Measurements from ENCODE around the gene CCL4L2.
"Not testable (repeated sequence)": the region's sequence is repeated elsewhere in the genome, so short reads cannot be mapped to it uniquely, and the experiment has no call there.

The CCL4L2 gene

GRCh38 chr17:36210439-36211211 lies at the start of gene CCL4L2:
CCL4L2 (plus strand) TSS chr17:36211063.
- DNase-seq: peak; percentile 38

- not testable (repeated sequence) for DNase-seq
Observed at GRCh38 chr17:36168836-36169235, 42.0 kb upstream of the CCL4L2 start.

- DNase-seq: not testable (repeated sequence)
Observed at GRCh38 chr17:36176536-36176935, 34.3 kb upstream of the CCL4L2 start, which contains the start of gene TBC1D3B. TBC1D3B (minus strand) TSS chr17:36176636; CDS start chr17:36175050, 1,586 bp downstream.

GRCh38 chr17:36181446-36182175 lies 29.3 kb upstream of the CCL4L2 start:
- DNase-seq: not testable (repeated sequence)

- DNase-seq: no peak
Observed at GRCh38 chr17:36182176-36183000, 28.5 kb upstream of the CCL4L2 start.

- DNase-seq: no peak
Observed at GRCh38 chr17:36183001-36183971, 27.6 kb upstream of the CCL4L2 start.

GRCh38 chr17:36184023-36184765 lies 26.7 kb upstream of the CCL4L2 start:
- DNase-seq: no peak

GRCh38 chr17:36185416-36185815 lies 25.4 kb upstream of the CCL4L2 start:
- DNase-seq: no peak

GRCh38 chr17:36186810-36187763 lies 23.8 kb upstream of the CCL4L2 start:
- DNase-seq: not testable (repeated sequence)

GRCh38 chr17:36187943-36188665 lies 22.8 kb upstream of the CCL4L2 start:
- not testable (repeated sequence) for DNase-seq

- DNase-seq: peak; percentile 57
Observed at GRCh38 chr17:36188891-36189306, 22.0 kb upstream of the CCL4L2 start.

- not testable (repeated sequence) for DNase-seq
Observed at GRCh38 chr17:36189993-36190392, 20.9 kb upstream of the CCL4L2 start.

- not testable (repeated sequence) for DNase-seq
Observed at GRCh38 chr17:36190549-36191330, 20.1 kb upstream of the CCL4L2 start.

GRCh38 chr17:36193216-36193775 lies 17.6 kb upstream of the CCL4L2 start:
- no peak for DNase-seq

- DNase-seq: not testable (repeated sequence)
Observed at GRCh38 chr17:36194147-36194831, 16.6 kb upstream of the CCL4L2 start.

- not testable (repeated sequence) for DNase-seq
Observed at GRCh38 chr17:36194832-36195433, 15.9 kb upstream of the CCL4L2 start.
